ENCODE data around the gene SLC12A7. TPM values are rescaled to one million over a fixed set of nuclear protein-coding genes. Genes with fewer than 3 reads are reported as not detected.
A peak's percentile ranks its signal among the peaks of the same experiment; 100 is the strongest.

The SLC12A7 gene
- total RNA-seq, 1 donor from 2014 or later: 147 TPM

- H3K36me3 Mint-ChIP-seq (ENCODE audit: unreplicated experiment): peaks cover 9% of the 10 kb centered on the region
- no peak for TF ChIP-seq CTCF (IDR thresholded peaks at IDR 0.05; ENCODE audit: partially characterized antibody, unreplicated experiment)
- H3K9me3 Mint-ChIP-seq (ENCODE audit: unreplicated experiment): peaks cover 12% of the 10 kb centered on the region
- peaks cover 15% of the 10 kb centered on the region for H3K27me3 Mint-ChIP-seq (ENCODE audit: unreplicated experiment)
- DNase-seq: peak; percentile 10
- no peak overlapping the region for H3K4me3 Mint-ChIP-seq (ENCODE audit: unreplicated experiment)
- H3K4me1 Mint-ChIP-seq (ENCODE audit: low read depth, unreplicated experiment): peaks cover 8% of the 10 kb centered on the region
- H3K27ac Mint-ChIP-seq (ENCODE audit: unreplicated experiment): no peak overlapping the region
These were observed 78.7 kb downstream of the SLC12A7 start for GRCh38 chr5:1033178-1033577.

GRCh38 chr5:1032551-1033027, 79.3 kb downstream of the SLC12A7 start:
- no peak overlapping the region for H3K4me3 Mint-ChIP-seq (ENCODE audit: unreplicated experiment)
- no peak for DNase-seq
- H3K27me3 Mint-ChIP-seq (ENCODE audit: unreplicated experiment): peaks cover 15% of the 10 kb centered on the region

GRCh38 chr5:1032011-1032410, 79.9 kb downstream of the SLC12A7 start:
- no peak overlapping the region for H3K4me3 Mint-ChIP-seq (ENCODE audit: unreplicated experiment)
- no peak overlapping the region for H3K27ac Mint-ChIP-seq (ENCODE audit: unreplicated experiment)
- H3K9me3 Mint-ChIP-seq (ENCODE audit: unreplicated experiment): peaks cover 12% of the 10 kb centered on the region
- H3K36me3 Mint-ChIP-seq (ENCODE audit: unreplicated experiment): peaks cover 9% of the 10 kb centered on the region
- peaks cover 15% of the 10 kb centered on the region for H3K27me3 Mint-ChIP-seq (ENCODE audit: unreplicated experiment)
- peaks cover 8% of the 10 kb centered on the region for H3K4me1 Mint-ChIP-seq (ENCODE audit: low read depth, unreplicated experiment)
- no peak for DNase-seq
- no peak for TF ChIP-seq CTCF (IDR thresholded peaks at IDR 0.05; ENCODE audit: partially characterized antibody, unreplicated experiment)

More at GRCh38 chr5:1032551-1033027, 79.3 kb downstream of the SLC12A7 start:
- Mint-ChIP-seq H3K36me3 (ENCODE audit: unreplicated experiment) (peaks cover 9% of the 10 kb centered on the region), H3K27ac (ENCODE audit: unreplicated experiment) (no peak overlapping the region), H3K4me1 (ENCODE audit: low read depth, unreplicated experiment) (peaks cover 8% of the 10 kb centered on the region), H3K9me3 (ENCODE audit: unreplicated experiment) (peaks cover 12% of the 10 kb centered on the region)
- no peak for TF ChIP-seq CTCF (IDR thresholded peaks at IDR 0.05; ENCODE audit: partially characterized antibody, unreplicated experiment)

GRCh38 chr5:1031306-1031959, 80.4 kb downstream of the SLC12A7 start:
- Mint-ChIP-seq H3K9me3 (ENCODE audit: unreplicated experiment) (peaks cover 8% of the 10 kb centered on the region), H3K36me3 (ENCODE audit: unreplicated experiment) (peaks cover 9% of the 10 kb centered on the region), H3K27me3 (ENCODE audit: unreplicated experiment) (peaks cover 11% of the 10 kb centered on the region), H3K4me1 (ENCODE audit: low read depth, unreplicated experiment) (peaks cover 8% of the 10 kb centered on the region), H3K4me3 (ENCODE audit: unreplicated experiment) (no peak overlapping the region), H3K27ac (ENCODE audit: unreplicated experiment) (no peak overlapping the region)
- TF ChIP-seq CTCF (IDR thresholded peaks at IDR 0.05; ENCODE audit: partially characterized antibody, unreplicated experiment): no peak
- peak; percentile 11 for DNase-seq

- peaks cover 8% of the 10 kb centered on the region for H3K4me1 Mint-ChIP-seq (ENCODE audit: low read depth, unreplicated experiment)
- no peak for DNase-seq
- no peak overlapping the region for H3K27ac Mint-ChIP-seq (ENCODE audit: unreplicated experiment)
- peaks cover 7% of the 10 kb centered on the region for H3K9me3 Mint-ChIP-seq (ENCODE audit: unreplicated experiment)
- TF ChIP-seq CTCF (IDR thresholded peaks at IDR 0.05; ENCODE audit: partially characterized antibody, unreplicated experiment): no peak
- no peak overlapping the region for H3K4me3 Mint-ChIP-seq (ENCODE audit: unreplicated experiment)
- peaks cover 9% of the 10 kb centered on the region for H3K36me3 Mint-ChIP-seq (ENCODE audit: unreplicated experiment)
- H3K27me3 Mint-ChIP-seq (ENCODE audit: unreplicated experiment): peaks cover 10% of the 10 kb centered on the region
These were observed 81.0 kb downstream of the SLC12A7 start for GRCh38 chr5:1030801-1031271.
